DND-41 (cell line): ENCODE measurements around the gene SPARC.

Experiments used
- ATAC-seq: fragments of 200-7000 bp; cut with Tn5 transposase; 3 replicates; pipeline ENCODE4 v1.9.1; 2021; ENCODE audit warnings: low read depth; ENCODE audit not compliant: insufficient read depth
- DNase-seq: peaks from one replicate; pipeline ENCODE4 v3.0.0-alpha.2; 2020
- H2AFZ ChIP-seq: 2 replicates; pipeline ENCODE4 v1.6.0; 2012; ENCODE audit warnings: low read depth, low read length
- H3K27ac ChIP-seq: 2 replicates; pipeline ENCODE4 v1.5.1; 2012; ENCODE audit warnings: low read length, inconsistent platforms
- H3K27me3 ChIP-seq: fragments of 200-600 bp; sonication (generic); 2 replicates; pipeline ENCODE4 v1.6.0; 2012; ENCODE audit warnings: low read length, mild to moderate bottlenecking, inconsistent platforms; ENCODE audit not compliant: insufficient read depth, poor library complexity
- H3K36me3 ChIP-seq: 2 replicates; pipeline ENCODE4 v1.5.1; 2012; ENCODE audit warnings: low read length, inconsistent platforms; ENCODE audit not compliant: insufficient read depth
- H3K4me1 ChIP-seq: 2 replicates; pipeline ENCODE4 v1.5.1; 2012; ENCODE audit warnings: mild to moderate bottlenecking, low read length; ENCODE audit not compliant: insufficient read depth
- H3K4me2 ChIP-seq: 2 replicates; pipeline ENCODE4 v1.6.0; 2012; ENCODE audit warnings: mild to moderate bottlenecking, moderate library complexity, low read length, inconsistent platforms; ENCODE audit not compliant: insufficient read depth
- H3K4me3 ChIP-seq, 2 experiments: fragments of 200-600 bp in 1 of 2; shearing (Covaris generic) in 1 of 2; 2 replicates each; pipeline ENCODE4 v1.5.1; 2012 to 2016; ENCODE audit warnings: inconsistent platforms in 2 of 2, low read length in 2 of 2, mild to moderate bottlenecking in 2 of 2, low read depth in 1 of 2, moderate library complexity in 1 of 2
- H3K79me2 ChIP-seq: 2 replicates; pipeline ENCODE4 v1.6.0; 2012; ENCODE audit warnings: low read length, inconsistent platforms; ENCODE audit not compliant: insufficient read depth
- H3K9ac ChIP-seq: 2 replicates; pipeline ENCODE4 v1.6.0; 2012; ENCODE audit warnings: low read depth, mild to moderate bottlenecking, inconsistent platforms, low read length, moderate library complexity
- H3K9me3 ChIP-seq: 2 replicates; pipeline ENCODE4 v1.5.1; 2012; ENCODE audit warnings: low read length, moderate library complexity, mild to moderate bottlenecking, inconsistent platforms; ENCODE audit not compliant: insufficient read depth, severe bottlenecking
- H4K20me1 ChIP-seq: 2 replicates; pipeline ENCODE4 v1.6.0; 2012; ENCODE audit warnings: low read length; ENCODE audit not compliant: insufficient read depth
- EZH2 ChIP-seq: IDR thresholded peaks from 3 replicates; pipeline ENCODE4 v1.6.1; 2012; ENCODE audit warnings: borderline replicate concordance, low read depth, mild to moderate bottlenecking, moderate library complexity, low read length, inconsistent platforms; ENCODE audit not compliant: severe bottlenecking
- TF ChIP-seq, protein P1 (sequence below): IDR thresholded peaks from 2 replicates; pipeline ENCODE4 v1.5.1; 2012; ENCODE audit warnings: borderline replicate concordance, low read length, moderate library complexity, mild to moderate bottlenecking; ENCODE audit not compliant: poor library complexity, severe bottlenecking; ENCODE audit errors: extremely low read depth

Gene SPARC

DNA sequence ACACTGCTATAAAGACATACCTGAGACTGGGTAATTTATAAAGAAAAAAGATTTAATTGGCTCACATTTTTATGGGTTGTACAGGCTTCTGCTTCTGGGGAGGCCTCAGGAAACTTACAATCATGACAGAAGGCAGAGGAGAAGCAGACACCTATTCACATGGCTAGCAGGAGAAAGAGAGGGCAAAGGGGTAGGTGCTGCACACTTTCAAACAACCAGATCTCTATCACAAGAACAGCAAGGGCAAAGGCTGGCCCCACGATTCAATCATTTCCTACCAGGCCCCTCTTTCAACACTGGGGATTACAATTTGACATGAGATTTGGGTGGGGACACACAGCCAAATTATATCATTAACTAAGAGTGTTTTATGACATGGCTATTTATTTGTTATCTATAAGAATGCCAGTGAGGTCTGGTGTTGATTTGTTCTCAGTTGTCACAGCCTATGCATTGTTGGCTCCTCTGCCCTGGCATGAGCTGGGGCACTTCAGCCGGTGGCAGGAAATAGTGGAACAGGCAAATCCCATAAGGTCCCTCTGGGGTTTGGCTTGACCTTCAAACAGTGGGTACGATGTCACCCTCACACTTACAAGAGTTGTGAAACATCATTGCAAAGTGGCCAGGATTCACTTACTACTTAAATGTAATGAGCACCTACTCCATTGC, 44.1 kb downstream of the SPARC start:
- H3K4me1 ChIP-seq, result no peaks in the 10 kb centered on the region
- H3K4me3 ChIP-seq, result no peak overlapping the region
- H3K27me3 ChIP-seq, result peaks cover 20% of the 10 kb centered on the region
- no peak overlapping the region for H3K27ac ChIP-seq
- no peak overlapping the region for H3K9ac ChIP-seq
- no peaks in the 10 kb centered on the region for H3K79me2 ChIP-seq
- H2AFZ ChIP-seq, result no peak overlapping the region
- H3K4me2 ChIP-seq, result no peak overlapping the region
- no peaks in the 10 kb centered on the region for H3K9me3 ChIP-seq
- DNase-seq (no peak), ATAC-seq (no peak)
- no peaks in the 10 kb centered on the region for H4K20me1 ChIP-seq
- no peak for TF ChIP-seq EZH2
- TF ChIP-seq, protein P1, sequence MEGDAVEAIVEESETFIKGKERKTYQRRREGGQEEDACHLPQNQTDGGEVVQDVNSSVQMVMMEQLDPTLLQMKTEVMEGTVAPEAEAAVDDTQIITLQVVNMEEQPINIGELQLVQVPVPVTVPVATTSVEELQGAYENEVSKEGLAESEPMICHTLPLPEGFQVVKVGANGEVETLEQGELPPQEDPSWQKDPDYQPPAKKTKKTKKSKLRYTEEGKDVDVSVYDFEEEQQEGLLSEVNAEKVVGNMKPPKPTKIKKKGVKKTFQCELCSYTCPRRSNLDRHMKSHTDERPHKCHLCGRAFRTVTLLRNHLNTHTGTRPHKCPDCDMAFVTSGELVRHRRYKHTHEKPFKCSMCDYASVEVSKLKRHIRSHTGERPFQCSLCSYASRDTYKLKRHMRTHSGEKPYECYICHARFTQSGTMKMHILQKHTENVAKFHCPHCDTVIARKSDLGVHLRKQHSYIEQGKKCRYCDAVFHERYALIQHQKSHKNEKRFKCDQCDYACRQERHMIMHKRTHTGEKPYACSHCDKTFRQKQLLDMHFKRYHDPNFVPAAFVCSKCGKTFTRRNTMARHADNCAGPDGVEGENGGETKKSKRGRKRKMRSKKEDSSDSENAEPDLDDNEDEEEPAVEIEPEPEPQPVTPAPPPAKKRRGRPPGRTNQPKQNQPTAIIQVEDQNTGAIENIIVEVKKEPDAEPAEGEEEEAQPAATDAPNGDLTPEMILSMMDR, result no peak
- no peaks in the 10 kb centered on the region for H3K36me3 ChIP-seq

DNA sequence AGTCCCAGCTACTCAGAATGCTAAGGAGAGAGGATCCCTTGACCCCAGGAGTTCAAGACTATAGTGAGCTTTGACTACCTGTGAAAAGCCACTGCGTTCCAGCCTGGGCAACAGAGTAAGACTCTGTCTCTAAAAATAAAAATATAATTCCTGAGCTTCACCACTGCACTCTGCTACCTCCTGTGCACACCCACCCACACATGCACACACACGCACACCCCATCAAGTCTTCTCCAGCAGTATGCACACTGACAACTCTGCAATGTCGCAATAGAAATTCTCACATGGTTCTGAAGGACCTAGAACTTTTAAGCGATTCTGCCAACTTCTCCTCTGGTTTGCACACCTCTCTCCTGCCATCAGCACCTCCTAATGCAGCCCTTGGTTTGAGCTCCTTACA, 48.1 kb downstream of the SPARC start:
- Histone ChIP-seq H3K27me3 (peaks cover 29% of the 10 kb centered on the region), H3K4me1 (no peaks in the 10 kb centered on the region), H3K4me2 (no peak overlapping the region), H3K4me3 (no peak overlapping the region), H3K9me3 (no peaks in the 10 kb centered on the region), H3K36me3 (no peaks in the 10 kb centered on the region), H3K27ac (no peak overlapping the region), H2AFZ (no peak overlapping the region), H3K79me2 (no peaks in the 10 kb centered on the region), H4K20me1 (no peaks in the 10 kb centered on the region), H3K9ac (no peak overlapping the region)
- ATAC-seq, result no peak
- no peak for DNase-seq
- no peak for TF ChIP-seq EZH2
- TF ChIP-seq, protein P1, result no peak

DNA sequence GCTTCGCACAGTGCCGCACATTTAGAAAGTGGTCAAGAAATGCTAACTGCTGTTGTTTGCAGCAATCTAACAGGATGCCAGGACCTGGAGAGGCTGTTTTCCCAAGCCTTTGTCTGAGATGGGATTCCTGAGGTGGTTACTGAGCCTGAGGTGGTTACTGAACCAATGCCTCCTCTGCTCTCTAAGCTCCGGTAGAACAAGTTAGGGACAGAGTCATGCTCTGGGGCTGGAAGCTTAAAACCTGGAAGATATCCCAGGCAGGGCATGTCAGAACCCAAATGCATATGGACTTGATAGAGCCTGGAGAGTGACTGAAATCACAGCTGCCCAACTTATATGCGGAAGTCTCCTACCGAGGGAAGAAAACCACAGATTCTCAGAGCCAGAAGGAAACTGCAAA, 49.0 kb downstream of the SPARC start:
- Histone ChIP-seq H2AFZ (no peak overlapping the region), H3K4me2 (no peak overlapping the region), H4K20me1 (no peaks in the 10 kb centered on the region), H3K27me3 (peaks cover 21% of the 10 kb centered on the region), H3K9ac (no peak overlapping the region), H3K4me1 (no peaks in the 10 kb centered on the region), H3K9me3 (no peaks in the 10 kb centered on the region), H3K27ac (no peak overlapping the region), H3K4me3 (no peak overlapping the region), H3K79me2 (no peaks in the 10 kb centered on the region), H3K36me3 (no peaks in the 10 kb centered on the region)
- TF ChIP-seq, protein P1, result no peak
- TF ChIP-seq EZH2, result no peak
- no peak for ATAC-seq
- no peak for DNase-seq

DNA sequence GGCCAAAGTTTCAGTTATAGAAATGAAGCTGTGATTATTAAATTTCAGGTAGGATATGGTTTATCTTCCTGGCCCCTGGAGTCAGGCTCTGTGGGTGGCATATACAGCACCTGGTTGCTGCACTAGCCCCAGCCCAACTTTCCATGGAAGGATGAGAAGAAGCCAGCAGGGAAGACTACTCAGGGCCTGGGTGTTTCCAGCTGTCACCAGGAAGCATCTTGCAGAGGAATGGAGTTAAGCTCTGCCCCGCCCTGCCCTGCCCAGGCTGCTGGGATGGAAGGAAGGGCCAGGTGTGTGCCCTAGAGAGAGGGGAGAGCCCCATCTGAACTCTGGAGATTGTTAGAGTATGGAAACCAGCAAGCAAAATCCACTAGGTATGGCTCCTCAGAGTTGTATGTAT, 52.8 kb downstream of the SPARC start:
- Histone ChIP-seq H4K20me1 (no peaks in the 10 kb centered on the region), H3K27me3 (peaks cover 27% of the 10 kb centered on the region)
- TF ChIP-seq EZH2, result no peak
- TF ChIP-seq, protein P1, result no peak

More for the DNA sequence above, 52.8 kb downstream of the SPARC start:
- no peak for ATAC-seq
- Histone ChIP-seq H3K4me1 (no peaks in the 10 kb centered on the region), H3K79me2 (no peaks in the 10 kb centered on the region), H3K9ac (no peak overlapping the region), H3K27ac (no peak overlapping the region), H3K4me3 (no peak overlapping the region), H2AFZ (no peak overlapping the region), H3K9me3 (no peaks in the 10 kb centered on the region), H3K36me3 (no peaks in the 10 kb centered on the region), H3K4me2 (no peak overlapping the region)
- DNase-seq, result no peak
